Right kidney (tissue), 1 donor: ENCODE data around the gene HES4.
"Not testable (repeated sequence)": the region's sequence is repeated elsewhere in the genome, so short reads cannot be mapped to it uniquely, and the experiment has no call there.

Experiments
- DNase-seq: peaks from one replicate; pipeline ENCODE4 v3.0.0-alpha.2; 2016

Gene HES4

GRCh38 chr1:1001057-1001783 is 1.3 kb upstream of the HES4 start:
- DNase-seq: no peak

DNA sequence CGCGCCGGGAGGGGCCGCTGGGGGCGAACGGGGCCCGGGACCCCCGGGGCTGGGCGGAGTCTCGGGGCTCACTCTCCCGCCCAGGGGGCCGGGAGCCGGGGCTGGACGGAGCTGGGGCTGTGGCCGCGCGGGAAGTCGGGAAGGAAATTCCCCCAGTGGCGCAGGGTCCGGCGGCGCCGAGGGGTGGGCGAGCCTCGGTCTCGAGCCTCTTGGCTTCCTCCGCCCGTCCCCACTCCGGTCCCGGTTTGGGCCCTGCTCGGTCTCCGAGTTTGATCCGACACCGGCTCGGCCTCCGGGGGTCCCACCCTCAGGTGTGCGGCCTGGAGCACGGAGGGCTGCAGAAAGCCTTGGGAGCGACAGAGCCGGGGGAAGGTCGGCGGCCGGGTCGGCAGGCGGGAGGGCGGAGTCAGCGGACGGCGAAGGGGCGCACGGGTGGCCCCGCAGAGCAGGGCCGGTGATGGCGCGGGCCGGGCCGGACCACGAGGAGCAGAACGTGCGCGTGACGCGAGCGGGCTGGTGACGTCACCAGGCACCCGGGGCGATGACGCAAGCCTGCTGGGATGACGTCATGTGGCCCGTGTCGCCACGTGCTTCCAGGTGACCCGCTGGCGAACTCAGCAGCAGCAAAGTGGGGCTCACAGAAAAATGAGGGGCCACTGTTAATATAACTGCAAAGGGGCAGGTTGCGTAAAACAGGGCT is 610 bp upstream of the HES4 start:
- DNase-seq: peak; percentile 95

DNA sequence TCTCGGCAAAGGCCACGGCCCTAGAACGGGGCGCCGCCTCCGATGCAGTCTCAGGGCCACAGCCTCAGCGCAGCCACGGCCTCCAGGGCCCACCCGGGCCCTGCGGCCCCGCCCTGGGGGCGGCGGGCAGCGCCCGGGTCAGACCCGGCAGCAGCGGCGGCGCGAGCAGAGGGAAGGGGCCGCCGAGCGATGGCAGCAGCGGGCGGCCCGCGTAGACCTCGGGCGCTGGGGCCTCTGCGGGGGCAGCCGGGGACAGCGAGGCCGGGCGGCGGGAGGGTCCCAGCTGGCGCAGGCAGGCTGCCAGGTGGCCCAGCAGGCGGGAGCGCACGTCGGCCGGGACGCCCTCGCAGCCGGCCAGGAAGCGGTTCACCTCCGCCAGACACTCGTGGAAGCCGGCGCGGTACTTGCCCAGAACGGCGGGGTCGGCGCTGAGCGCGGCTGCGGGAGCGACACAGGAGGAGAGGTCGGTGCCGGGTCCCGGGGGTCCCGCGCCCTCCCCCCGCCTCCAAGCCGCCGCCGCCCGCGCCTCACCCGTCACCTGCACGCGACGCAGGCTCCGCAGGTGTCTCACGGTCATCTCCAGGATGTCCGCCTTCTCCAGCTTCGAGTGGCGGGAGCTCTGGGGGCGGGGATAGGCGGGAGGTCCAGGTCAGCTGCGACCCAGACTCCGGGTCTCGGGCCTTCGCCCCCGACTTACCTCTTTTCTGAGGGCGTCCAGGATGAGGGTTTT is 737 bp downstream of the HES4 start:
- peak; percentile 72 for DNase-seq

GRCh38 chr1:998745-998994 is 1.2 kb downstream of the HES4 start:
- no peak for DNase-seq

DNA sequence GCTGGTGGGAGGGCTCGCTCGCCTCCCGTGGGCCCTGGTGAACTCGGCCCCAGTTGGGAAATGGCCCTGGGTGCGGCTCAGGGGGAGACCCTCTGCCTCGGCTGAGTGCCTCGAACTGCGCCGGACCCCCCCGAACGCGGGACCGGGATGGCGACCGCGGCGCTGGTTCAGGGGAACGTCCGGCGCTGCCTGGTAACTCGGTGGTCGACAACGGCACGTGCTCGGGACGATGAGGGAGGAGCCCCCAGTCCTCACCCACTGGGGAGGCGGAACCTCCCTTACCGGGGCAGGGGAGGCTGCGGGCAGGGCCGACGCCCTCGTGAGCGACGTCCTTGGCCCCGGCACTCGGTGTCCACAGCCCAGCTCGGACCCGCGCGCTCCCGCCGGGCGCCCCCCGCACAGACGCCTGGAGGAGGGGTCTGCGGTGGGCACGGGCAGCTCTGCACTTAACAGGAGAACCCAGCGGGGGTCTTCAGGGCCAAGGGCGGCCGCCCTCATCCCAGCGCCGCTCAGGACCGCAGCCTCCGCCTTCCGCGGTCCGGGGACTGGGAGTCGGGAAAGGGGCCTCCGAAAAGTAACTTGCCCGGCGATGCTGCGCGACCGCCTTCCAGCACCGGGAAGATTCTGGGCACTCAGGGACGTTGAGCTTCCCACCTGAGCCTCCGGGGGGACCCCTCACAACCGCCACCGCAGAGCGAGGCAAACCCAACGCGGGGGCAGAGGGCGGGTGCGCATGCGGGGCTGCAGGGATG is 1.7 kb downstream of the HES4 start:
- peak; percentile 63 for DNase-seq

DNA sequence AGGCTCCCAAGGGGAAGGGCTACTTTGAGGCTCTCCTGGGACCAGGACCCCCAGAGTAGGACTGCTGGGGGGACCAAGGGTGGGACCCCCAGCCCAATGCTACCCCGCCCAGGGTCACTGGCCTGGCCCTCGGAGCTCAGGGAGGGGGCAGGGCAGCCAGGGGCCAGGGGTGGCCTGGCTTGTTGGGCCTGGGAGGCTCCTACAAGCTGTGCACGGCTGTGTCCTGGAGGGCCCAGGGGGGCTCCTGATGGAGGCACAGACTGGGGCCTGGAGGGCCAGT is 2.2 kb downstream of the HES4 start:
- no peak for DNase-seq

- no peak for DNase-seq
Measured at GRCh38 chr1:996851-997712, 2.8 kb downstream of the HES4 start.

- DNase-seq: no peak
Measured at GRCh38 chr1:995665-996633, 3.9 kb downstream of the HES4 start.

- DNase-seq: not testable (repeated sequence)
Measured at GRCh38 chr1:994546-994945, 5.4 kb downstream of the HES4 start.

DNA sequence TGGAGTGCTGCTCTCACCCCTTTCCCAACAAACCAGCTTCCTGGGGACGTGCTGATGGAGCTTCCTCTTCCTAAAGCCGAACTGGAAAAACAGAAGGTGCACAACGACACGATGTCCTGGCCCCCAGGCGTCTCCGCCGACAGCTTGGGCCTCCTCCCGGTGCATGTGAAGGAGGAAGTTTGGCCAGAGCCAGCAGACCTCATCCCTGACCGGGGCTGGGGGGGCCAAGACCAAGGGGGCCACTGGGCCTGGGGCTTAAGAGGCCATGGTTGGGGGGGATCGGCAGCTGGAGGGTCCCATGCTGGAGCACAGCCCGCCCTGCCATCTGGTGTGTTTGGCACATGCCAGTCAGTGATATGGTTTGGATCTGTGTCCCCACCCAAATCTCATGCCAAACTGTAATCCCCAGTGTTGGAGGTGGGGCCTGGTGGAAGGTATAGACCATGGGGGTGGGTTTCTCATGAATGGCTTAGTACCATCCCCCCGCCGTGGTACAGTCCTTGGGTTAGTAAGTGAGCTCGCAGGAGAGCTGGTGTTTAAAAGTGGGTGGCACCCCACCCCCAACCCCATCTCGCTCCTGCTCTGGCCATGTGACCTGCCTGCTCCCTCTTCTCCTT is 6.4 kb downstream of the HES4 start:
- no peak for DNase-seq

DNA sequence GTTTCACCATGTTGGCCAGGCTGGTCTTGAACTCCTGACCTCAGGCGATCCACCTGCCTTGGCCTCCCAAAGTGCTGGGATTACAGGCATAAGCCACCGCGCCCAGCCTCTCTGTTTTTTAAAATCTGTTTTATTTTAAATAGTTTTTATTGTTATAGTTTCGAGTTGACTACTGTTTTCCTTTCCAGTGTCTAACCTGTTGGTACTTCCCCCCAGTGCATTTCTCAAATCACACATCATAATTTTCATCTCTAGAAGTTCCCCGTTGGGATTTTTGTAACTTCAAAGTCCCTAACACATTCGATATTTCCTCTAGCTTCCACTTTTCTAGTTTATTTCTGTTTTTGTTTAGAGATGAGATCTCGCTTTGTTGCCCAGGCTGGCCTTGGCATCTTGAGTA is 7.5 kb downstream of the HES4 start:
- no peak for DNase-seq

DNA sequence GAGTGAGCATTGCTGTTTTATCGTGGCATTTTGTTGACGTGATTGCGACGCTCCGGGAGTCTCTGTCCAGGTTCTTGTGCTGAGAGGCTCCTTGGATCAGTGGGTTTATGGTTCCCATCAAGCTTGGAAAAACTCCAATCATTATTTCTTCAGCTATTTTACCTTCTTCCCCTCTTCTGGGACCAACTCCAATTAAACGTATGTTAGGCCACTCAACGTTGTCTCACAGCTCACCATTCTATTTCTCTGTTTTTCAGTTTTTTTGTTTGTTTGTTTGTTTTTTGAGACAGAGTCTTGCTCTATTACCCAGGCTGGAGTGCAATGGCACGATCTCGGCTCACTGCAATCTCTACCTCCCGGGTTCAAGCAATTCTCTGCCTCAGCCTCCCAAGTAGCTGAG is 8.0 kb downstream of the HES4 start:
- DNase-seq: no peak

- DNase-seq: not testable (repeated sequence)
Measured at GRCh38 chr1:991275-991674, 8.6 kb downstream of the HES4 start.

DNA sequence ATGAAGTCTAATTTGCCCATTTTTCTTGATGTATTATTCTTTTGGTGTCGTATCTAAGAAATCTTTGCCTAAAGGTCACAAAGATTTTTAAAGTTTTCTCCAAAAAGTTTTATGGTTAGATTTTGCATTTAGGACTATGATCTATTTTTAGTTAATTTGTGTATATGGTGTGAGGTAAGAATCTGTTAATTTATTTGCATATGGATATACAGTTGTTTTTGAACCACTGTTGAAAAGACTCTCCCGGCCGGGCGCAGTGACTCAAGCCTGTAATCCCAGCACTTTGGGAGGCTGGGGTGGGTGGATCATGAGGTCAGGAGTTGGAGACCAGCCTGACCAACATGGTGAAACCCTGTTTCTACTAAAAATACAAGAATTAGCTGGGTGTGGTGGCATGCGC is 11.8 kb downstream of the HES4 start:
- not testable (repeated sequence) for DNase-seq

GRCh38 chr1:985126-985525 is 14.8 kb downstream of the HES4 start:
- no peak for DNase-seq

DNA sequence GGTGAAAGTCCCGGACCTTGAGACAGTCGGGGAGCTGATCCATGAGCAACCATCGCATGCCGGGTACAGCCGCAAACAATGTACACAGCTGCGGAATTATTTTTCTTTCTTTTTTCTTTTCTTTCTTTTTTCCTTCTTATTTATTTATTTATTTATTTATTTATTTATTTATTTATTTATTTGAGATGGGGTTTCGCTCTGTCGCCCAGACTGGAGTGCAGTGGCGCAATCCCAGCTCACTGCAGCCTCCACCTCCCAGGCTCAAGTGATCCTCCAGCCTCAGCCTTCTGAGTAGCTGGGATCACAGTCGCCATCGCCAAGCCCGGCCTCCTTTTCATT is 15.5 kb downstream of the HES4 start:
- no peak for DNase-seq

- DNase-seq: no peak
Measured at GRCh38 chr1:983798-984475, 16.0 kb downstream of the HES4 start.

- no peak for DNase-seq
Measured at GRCh38 chr1:982765-983436, 17.0 kb downstream of the HES4 start.

GRCh38 chr1:981955-982558 is 17.8 kb downstream of the HES4 start, which contains the start of gene PERM1:
TSS of gene PERM1 (minus strand) at chr1:982093. CDS start at chr1:981029, 1,064 bp downstream.
- DNase-seq: no peak
